Stomach (tissue), 9 donors: ENCODE results near the gene ZMYND8. TPM values are rescaled to one million over a fixed set of nuclear protein-coding genes. Genes with fewer than 3 reads are reported as not detected.

ENCODE experiments used
- DNase-seq, 2 donors: peaks; one replicate each; pipeline versions ENCODE4 v3.0.0 to v3.0.0-alpha.2; 2013 to 2019
- H3K27ac ChIP-seq, 5 donors: fragments of 200-600 bp in 4 of 5; sonication (generic) in 4 of 5; one replicate each; pipeline ENCODE4 v1.5.1; 2013 to 2019; ENCODE audit warnings: mild to moderate bottlenecking in 1 of 5, moderate library complexity in 1 of 5
- H3K27me3 ChIP-seq, 3 donors: fragments of 200-600 bp; sonication (generic); one replicate each; pipeline ENCODE4 v1.5.1; 2017 to 2019; ENCODE audit warnings: mixed run types in 1 of 3
- H3K36me3 ChIP-seq, 4 donors: fragments of 200-600 bp; sonication (generic); 1 replicate in 3 of 4; 2 replicates in 1 of 4; pipeline ENCODE4 v1.5.1; 2016 to 2019
- H3K4me1 ChIP-seq, 4 donors: fragments of 200-600 bp; sonication (generic); one replicate each; pipeline ENCODE4 v1.5.1; 2016 to 2019
- H3K4me3 ChIP-seq, 4 donors: fragments of 200-600 bp; sonication (generic) in 3 of 4; one replicate each; pipeline ENCODE4 v1.5.1; 2016 to 2019; ENCODE audit warnings: mild to moderate bottlenecking in 1 of 4
- H3K9me3 ChIP-seq, 4 donors: fragments of 200-600 bp; sonication (generic); one replicate each; pipeline ENCODE4 v1.5.1; 2016 to 2019
- CTCF ChIP-seq, 7 experiments: fragments of 450-650 bp in 4 of 7; fragments of 200-600 bp in 3 of 7; sonication (generic) in 3 of 7; IDR thresholded peaks; one replicate each; pipeline ENCODE4 v1.5.1; 2016 to 2019; ENCODE audit warnings: antibody characterized with exemption in 7 of 7, control low read depth in 2 of 7, mild to moderate bottlenecking in 1 of 7
- EP300 ChIP-seq: sonication (generic); formaldehyde crosslinking; IDR thresholded peaks from one replicate; pipeline ENCODE4 v1.6.1; 2017; ENCODE audit warnings: antibody characterized with exemption
- POLR2A ChIP-seq, 4 donors: fragments of 450-650 bp; IDR thresholded peaks; one replicate each; pipeline ENCODE4 v1.6.1; 2016; ENCODE audit warnings: antibody characterized with exemption in 4 of 4, control low read depth in 2 of 4, mild to moderate bottlenecking in 1 of 4, moderate library complexity in 1 of 4
- POLR2AphosphoS5 ChIP-seq, 3 donors: sonication (generic); formaldehyde crosslinking; IDR thresholded peaks; one replicate each; pipeline ENCODE4 v1.6.1; 2016; ENCODE audit warnings: antibody characterized with exemption in 3 of 3
- WGBS, 5 donors: extraction: QIAGEN DNeasy Blood & Tissue Kit in 3 of 5; methylation state at CpG; one replicate each; pipeline versions ENCODE4 v1.1.5 to v1.1.7; 2013 to 2018; 5-methylcytosine and 5-hydroxymethylcytosine counted together
- intact Hi-C: fragments of 100-400 bp; cut with DNase I; formaldehyde crosslinking; loops from one replicate; pipeline ENCODE4 v1.15.1; 2023; ENCODE audit warnings: low total_unique reads
- polyA plus RNA-seq, 3 donors: library from polyadenylated mRNA; stranded (reverse); fragments of 200-250 nt; gene quantifications; one replicate each; pipeline ENCODE4 v1.2.3, GENCODE V29; 2013
- total RNA-seq, 5 donors: library from RNA; depleted of rRNA; stranded (reverse); fragments of >200 nt; gene quantifications; one replicate each; pipeline versions ENCODE4 v1.1.0 to v1.2.3, GENCODE V29; 2014 to 2016
- donor health status: healthy with polysubstance abuse.
- donor health status: Bipolar disorder and iron deficiency.
- donor health status: healthy.

Gene ZMYND8
- total and polyA plus RNA-seq, 8 donors = 9.2 to 82.6 (median 39.4) TPM

GRCh38 chr20:47295921-47296426, 60.5 kb downstream of the ZMYND8 start:
- Histone ChIP-seq H3K36me3 (peaks cover 38 to 96% (median 88%) of the 10 kb centered on the region in 4 donors), H3K27ac (peak overlapping the region in 4 of 5 donors; percentile 19 to 61 (median 42)), H3K9me3 (no peaks in the 10 kb centered on the region), H3K4me3 (no peak overlapping the region), H3K4me1 (peaks cover 0 to 12% (median 7%) of the 10 kb centered on the region in 4 donors), H3K27me3 (no peaks in the 10 kb centered on the region)
- peak in 1 of 2 donors; percentile 76 for DNase-seq
- intact Hi-C loops = loop anchor here (10.0 kb wide), 1 partner anchor 79 kb away; no protein-coding TSS in a partner anchor
- no peak for TF ChIP-seq EP300
- TF ChIP-seq CTCF (IDR thresholded peaks at IDR 0.05) = no peak
- no peak for TF ChIP-seq POLR2AphosphoS5 (IDR thresholded peaks at IDR 0.05)
- no peak for TF ChIP-seq POLR2A (IDR thresholded peaks at IDR 0.05)
- 39 to 60% (median 56%) methylated on average over 6 of the region's 6 CpGs for WGBS, 5 donors

GRCh38 chr20:47295129-47295813, 61.2 kb downstream of the ZMYND8 start:
- Histone ChIP-seq H3K36me3 (peaks cover 43 to 96% (median 91%) of the 10 kb centered on the region in 4 donors), H3K27ac (peak overlapping the region in 3 of 5 donors; percentile 19 to 61 (median 48)), H3K9me3 (no peaks in the 10 kb centered on the region), H3K4me1 (peaks cover 0 to 12% (median 7%) of the 10 kb centered on the region in 4 donors), H3K27me3 (no peaks in the 10 kb centered on the region), H3K4me3 (no peak overlapping the region)
- intact Hi-C loops = loop anchor here (10.0 kb wide), 1 partner anchor 80 kb away; no protein-coding TSS in a partner anchor
- DNase-seq = no peak
- TF ChIP-seq EP300 = no peak
- TF ChIP-seq CTCF (IDR thresholded peaks at IDR 0.05) = no peak
- TF ChIP-seq POLR2A (IDR thresholded peaks at IDR 0.05) = no peak
- TF ChIP-seq POLR2AphosphoS5 (IDR thresholded peaks at IDR 0.05) = no peak
- WGBS, 5 donors = 82 to 85% (median 84%) methylated on average over 8 of the region's 8 CpGs

GRCh38 chr20:47293631-47294030, 62.9 kb downstream of the ZMYND8 start:
- Histone ChIP-seq H3K27me3 (no peaks in the 10 kb centered on the region), H3K9me3 (no peaks in the 10 kb centered on the region), H3K27ac (no peak overlapping the region), H3K4me3 (no peak overlapping the region), H3K36me3 (peaks cover 57 to 98% (median 96%) of the 10 kb centered on the region in 4 donors), H3K4me1 (peaks cover 0 to 12% (median 7%) of the 10 kb centered on the region in 4 donors)
- 69 to 77% (median 70%) methylated on average over 4 of the region's 4 CpGs for WGBS, 5 donors
- TF ChIP-seq POLR2AphosphoS5 (IDR thresholded peaks at IDR 0.05) = no peak
- TF ChIP-seq POLR2A (IDR thresholded peaks at IDR 0.05) = no peak
- no peak for TF ChIP-seq CTCF (IDR thresholded peaks at IDR 0.05)
- no peak for TF ChIP-seq EP300
- DNase-seq = no peak
- intact Hi-C loops = loop anchor here (10.0 kb wide), 1 partner anchor 81 kb away; no protein-coding TSS in a partner anchor

GRCh38 chr20:47292581-47292980, 63.9 kb downstream of the ZMYND8 start:
- intact Hi-C loops = loop anchor here (10.0 kb wide), 1 partner anchor 82 kb away; no protein-coding TSS in a partner anchor
- no peaks in the 10 kb centered on the region for H3K9me3 ChIP-seq
- no peak overlapping the region for H3K4me3 ChIP-seq
- peaks cover 0 to 12% (median 7%) of the 10 kb centered on the region in 4 donors for H3K4me1 ChIP-seq
- no peak overlapping the region for H3K27ac ChIP-seq
- TF ChIP-seq POLR2AphosphoS5 (IDR thresholded peaks at IDR 0.05) = no peak
- TF ChIP-seq CTCF (IDR thresholded peaks at IDR 0.05) = no peak
- TF ChIP-seq POLR2A (IDR thresholded peaks at IDR 0.05) = no peak
- TF ChIP-seq EP300 = no peak
- H3K27me3 ChIP-seq = no peaks in the 10 kb centered on the region
- DNase-seq = no peak
- peaks cover 56 to 98% (median 95%) of the 10 kb centered on the region in 4 donors for H3K36me3 ChIP-seq
- WGBS, 5 donors = 94 to 99% (median 99%) methylated on average over 6 of the region's 6 CpGs
